Measurements from ENCODE around the gene AIG1.

Gene AIG1

GRCh38 chr6:143205585-143205984 lies 144.9 kb downstream of the AIG1 start:
- no peaks in the 10 kb centered on the region for H3K36me3 ChIP-seq (ENCODE audit: control insufficient read depth, insufficient read depth, low read length)
- no peak for TF ChIP-seq CTCF (IDR thresholded peaks at IDR 0.05; ENCODE audit: insufficient read depth, low read length, poor library complexity, severe bottlenecking)
- no peak overlapping the region for H3K4me3 ChIP-seq (replicated peaks; ENCODE audit: low read depth, low read length)
- no peaks in the 10 kb centered on the region for H3K27me3 ChIP-seq (replicated peaks; ENCODE audit: control insufficient read depth, insufficient read depth, low read length)
- no peak for DNase-seq (ENCODE audit: extremely low read depth, insufficient read length)

- Histone ChIP-seq H3K4me3 (replicated peaks; ENCODE audit: low read depth, low read length) (no peak overlapping the region), H3K36me3 (ENCODE audit: control insufficient read depth, insufficient read depth, low read length) (no peaks in the 10 kb centered on the region), H3K27me3 (replicated peaks; ENCODE audit: control insufficient read depth, insufficient read depth, low read length) (no peaks in the 10 kb centered on the region)
- DNase-seq (ENCODE audit: extremely low read depth, insufficient read length) = no peak
- no peak for TF ChIP-seq CTCF (IDR thresholded peaks at IDR 0.05; ENCODE audit: insufficient read depth, low read length, poor library complexity, severe bottlenecking)
Observed at GRCh38 chr6:143205991-143206390, 145.3 kb downstream of the AIG1 start.

- DNase-seq (ENCODE audit: extremely low read depth, insufficient read length) = no peak
- Histone ChIP-seq H3K4me3 (replicated peaks; ENCODE audit: low read depth, low read length) (no peak overlapping the region), H3K27me3 (replicated peaks; ENCODE audit: control insufficient read depth, insufficient read depth, low read length) (no peaks in the 10 kb centered on the region), H3K36me3 (ENCODE audit: control insufficient read depth, insufficient read depth, low read length) (no peaks in the 10 kb centered on the region)
- TF ChIP-seq CTCF (IDR thresholded peaks at IDR 0.05; ENCODE audit: insufficient read depth, low read length, poor library complexity, severe bottlenecking) = no peak
Observed at GRCh38 chr6:143206550-143206949, 145.9 kb downstream of the AIG1 start.

GRCh38 chr6:143210420-143210819 lies 149.7 kb downstream of the AIG1 start:
- H3K36me3 ChIP-seq (ENCODE audit: control insufficient read depth, insufficient read depth, low read length) = no peaks in the 10 kb centered on the region
- DNase-seq (ENCODE audit: extremely low read depth, insufficient read length) = no peak
- no peak overlapping the region for H3K4me3 ChIP-seq (replicated peaks; ENCODE audit: low read depth, low read length)
- no peak for TF ChIP-seq CTCF (IDR thresholded peaks at IDR 0.05; ENCODE audit: insufficient read depth, low read length, poor library complexity, severe bottlenecking)
- H3K27me3 ChIP-seq (replicated peaks; ENCODE audit: control insufficient read depth, insufficient read depth, low read length) = no peaks in the 10 kb centered on the region

- no peak overlapping the region for H3K4me3 ChIP-seq (replicated peaks; ENCODE audit: low read depth, low read length)
- no peak for TF ChIP-seq CTCF (IDR thresholded peaks at IDR 0.05; ENCODE audit: insufficient read depth, low read length, poor library complexity, severe bottlenecking)
- no peaks in the 10 kb centered on the region for H3K27me3 ChIP-seq (replicated peaks; ENCODE audit: control insufficient read depth, insufficient read depth, low read length)
- no peaks in the 10 kb centered on the region for H3K36me3 ChIP-seq (ENCODE audit: control insufficient read depth, insufficient read depth, low read length)
- DNase-seq (ENCODE audit: extremely low read depth, insufficient read length) = no peak
Observed at GRCh38 chr6:143213859-143214376, 153.2 kb downstream of the AIG1 start.

GRCh38 chr6:143215363-143215762 lies 154.7 kb downstream of the AIG1 start:
- no peak for TF ChIP-seq CTCF (IDR thresholded peaks at IDR 0.05; ENCODE audit: insufficient read depth, low read length, poor library complexity, severe bottlenecking)
- Histone ChIP-seq H3K36me3 (ENCODE audit: control insufficient read depth, insufficient read depth, low read length) (no peaks in the 10 kb centered on the region), H3K4me3 (replicated peaks; ENCODE audit: low read depth, low read length) (no peak overlapping the region), H3K27me3 (replicated peaks; ENCODE audit: control insufficient read depth, insufficient read depth, low read length) (no peaks in the 10 kb centered on the region)
- no peak for DNase-seq (ENCODE audit: extremely low read depth, insufficient read length)
